Measurements from ENCODE around the gene SLC2A4RG.

GRCh38 chr20:63766695-63767426, 27.3 kb downstream of the SLC2A4RG start:
- TF ChIP-seq CTCF (IDR thresholded peaks at IDR 0.05; ENCODE audit: insufficient read depth, low read depth, low read length) (no peak), EZH2 (IDR thresholded peaks at IDR 0.05; ENCODE audit: insufficient read depth, low read length) (no peak)
